Measurements from ENCODE around the gene SLC6A3. TPM values are rescaled to one million over a fixed set of nuclear protein-coding genes. Genes with fewer than 3 reads are reported as not detected.
"Not testable (repeated sequence)": the region's sequence is repeated elsewhere in the genome, so short reads cannot be mapped to it uniquely, and the experiment has no call there.

Gene SLC6A3
- total and polyA plus RNA-seq, 9 donors, result 0.05 to 0.62 (median 0.40) TPM

DNA sequence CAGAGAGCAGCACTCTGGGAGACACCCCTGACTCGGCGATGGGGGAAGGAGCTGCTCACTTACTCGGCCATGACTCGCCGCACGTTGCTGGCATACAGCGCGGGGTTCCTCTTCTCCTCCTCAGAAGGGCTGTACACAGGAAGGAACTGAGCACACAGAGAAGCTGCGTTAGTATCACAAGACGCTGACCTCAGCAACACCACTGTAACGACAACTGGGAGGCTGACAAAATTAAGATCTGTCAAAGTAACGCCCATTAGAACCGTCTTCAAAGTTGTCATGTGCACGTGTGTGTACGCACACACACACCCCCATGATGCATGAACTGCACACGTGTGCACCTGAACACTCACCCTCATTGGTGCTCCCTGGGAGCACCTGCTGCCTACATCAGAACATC, 32.1 kb upstream of the SLC6A3 start:
- Histone ChIP-seq H3K27me3 (no peaks in the 10 kb centered on the region), H3K27ac (no peak overlapping the region), H3K4me1 (ENCODE audit: insufficient read depth) (no peaks in the 10 kb centered on the region), H3K4me3 (no peak overlapping the region), H3K36me3 (no peaks in the 10 kb centered on the region), H3K9me3 (no peaks in the 10 kb centered on the region)
- 81 to 90% (median 89%) methylated on average over 16 of the region's 16 CpGs for WGBS, 3 donors
- intact Hi-C loops (cut with DNase I), result no loop called here
- peak in 1 of 5 donors; percentile 31 for DNase-seq
- no peak for TF ChIP-seq EP300 (IDR thresholded peaks at IDR 0.05)
- TF ChIP-seq, protein P1, sequence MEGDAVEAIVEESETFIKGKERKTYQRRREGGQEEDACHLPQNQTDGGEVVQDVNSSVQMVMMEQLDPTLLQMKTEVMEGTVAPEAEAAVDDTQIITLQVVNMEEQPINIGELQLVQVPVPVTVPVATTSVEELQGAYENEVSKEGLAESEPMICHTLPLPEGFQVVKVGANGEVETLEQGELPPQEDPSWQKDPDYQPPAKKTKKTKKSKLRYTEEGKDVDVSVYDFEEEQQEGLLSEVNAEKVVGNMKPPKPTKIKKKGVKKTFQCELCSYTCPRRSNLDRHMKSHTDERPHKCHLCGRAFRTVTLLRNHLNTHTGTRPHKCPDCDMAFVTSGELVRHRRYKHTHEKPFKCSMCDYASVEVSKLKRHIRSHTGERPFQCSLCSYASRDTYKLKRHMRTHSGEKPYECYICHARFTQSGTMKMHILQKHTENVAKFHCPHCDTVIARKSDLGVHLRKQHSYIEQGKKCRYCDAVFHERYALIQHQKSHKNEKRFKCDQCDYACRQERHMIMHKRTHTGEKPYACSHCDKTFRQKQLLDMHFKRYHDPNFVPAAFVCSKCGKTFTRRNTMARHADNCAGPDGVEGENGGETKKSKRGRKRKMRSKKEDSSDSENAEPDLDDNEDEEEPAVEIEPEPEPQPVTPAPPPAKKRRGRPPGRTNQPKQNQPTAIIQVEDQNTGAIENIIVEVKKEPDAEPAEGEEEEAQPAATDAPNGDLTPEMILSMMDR (IDR thresholded peaks at IDR 0.05), result no peak
- TF ChIP-seq POLR2A (IDR thresholded peaks at IDR 0.05), result no peak

DNA sequence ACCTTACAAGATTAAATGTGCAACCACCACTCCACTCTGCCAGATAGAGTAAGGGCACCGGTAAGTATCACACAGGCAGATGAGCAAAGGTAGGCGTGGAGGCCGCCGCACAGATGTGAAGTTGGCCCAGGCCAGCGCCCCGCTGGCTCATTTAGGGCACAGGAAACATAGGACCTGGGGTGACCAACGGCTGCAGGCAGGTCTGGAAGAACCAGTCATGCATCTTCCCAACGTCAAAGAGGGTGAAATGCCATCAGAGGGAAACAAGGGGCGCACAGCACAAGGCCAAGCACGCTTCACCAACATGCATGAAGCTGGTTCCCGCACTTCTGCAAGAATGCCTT, 31.7 kb upstream of the SLC6A3 start:
- DNase-seq, result peak in 1 of 5 donors; percentile 19
- Histone ChIP-seq H3K27me3 (no peaks in the 10 kb centered on the region), H3K27ac (no peak overlapping the region), H3K4me1 (ENCODE audit: insufficient read depth) (no peaks in the 10 kb centered on the region), H3K4me3 (no peak overlapping the region), H3K36me3 (no peaks in the 10 kb centered on the region), H3K9me3 (no peaks in the 10 kb centered on the region)
- intact Hi-C loops (cut with DNase I), result no loop called here
- TF ChIP-seq POLR2A (IDR thresholded peaks at IDR 0.05) (no peak), EP300 (IDR thresholded peaks at IDR 0.05) (no peak)
- TF ChIP-seq, protein P1 (IDR thresholded peaks at IDR 0.05), result no peak
- 92 to 94% (median 93%) methylated on average over 11 of the region's 11 CpGs for WGBS, 3 donors

DNA sequence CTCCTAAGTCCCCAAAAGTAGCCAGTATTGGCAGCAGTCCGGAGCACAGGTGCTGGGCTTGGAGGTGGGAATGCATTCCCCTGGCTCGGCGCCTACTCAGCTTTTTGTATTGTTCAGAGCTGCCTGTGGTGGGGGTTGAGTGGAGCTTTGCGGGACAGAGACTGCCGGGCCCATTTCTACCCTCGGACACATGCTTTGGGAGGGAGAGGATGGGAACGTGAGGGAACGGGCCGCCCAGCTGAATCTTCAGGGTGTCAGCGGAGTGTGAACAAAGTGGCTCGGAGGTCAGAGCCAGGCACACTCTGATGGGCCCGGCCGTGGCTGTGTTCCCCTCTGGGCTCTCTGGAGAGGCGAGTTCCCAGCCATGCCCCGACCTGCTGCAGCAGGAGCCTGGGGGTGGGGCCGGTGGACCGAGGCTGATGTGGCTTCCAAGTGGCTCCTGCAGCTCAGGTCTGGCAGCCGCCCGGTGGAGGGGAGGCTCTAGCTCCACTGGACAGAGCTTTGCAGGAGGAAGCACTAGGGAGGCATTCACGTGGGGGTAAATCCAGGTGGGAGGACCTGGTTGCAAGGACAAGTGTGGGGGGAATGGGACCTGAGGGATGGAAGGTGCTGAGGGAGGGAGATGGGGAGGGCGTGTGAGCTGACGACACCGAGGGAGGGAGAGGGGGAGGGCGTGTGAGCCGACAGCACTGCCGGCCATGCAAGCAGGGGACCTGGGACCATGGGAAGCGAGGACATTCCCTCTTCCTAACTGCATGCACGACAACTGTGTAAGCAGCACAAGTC, 31.1 kb upstream of the SLC6A3 start:
- WGBS, 3 donors, result 84 to 88% (median 87%) methylated on average over 28 of the region's 28 CpGs
- Histone ChIP-seq H3K4me3 (no peak overlapping the region), H3K9me3 (no peaks in the 10 kb centered on the region), H3K4me1 (ENCODE audit: insufficient read depth) (no peaks in the 10 kb centered on the region), H3K36me3 (no peaks in the 10 kb centered on the region), H3K27me3 (no peaks in the 10 kb centered on the region), H3K27ac (no peak overlapping the region)
- intact Hi-C loops (cut with DNase I), result no loop called here
- TF ChIP-seq, protein P1 (IDR thresholded peaks at IDR 0.05), result no peak
- TF ChIP-seq EP300 (IDR thresholded peaks at IDR 0.05) (no peak), POLR2A (IDR thresholded peaks at IDR 0.05) (no peak)
- peak in 2 of 5 donors; percentile 18 to 31 for DNase-seq

GRCh38 chr5:1475544-1475900, 30.3 kb upstream of the SLC6A3 start:
- H3K9me3 ChIP-seq; H3K27me3 ChIP-seq; H3K4me3 ChIP-seq; H3K27ac ChIP-seq; intact Hi-C loops (cut with DNase I); H3K4me1 ChIP-seq (ENCODE audit: insufficient read depth); DNase-seq; H3K36me3 ChIP-seq: not testable (repeated sequence)
- WGBS, 3 donors, result 84 to 87% (median 86%) methylated on average over 17 of the region's 17 CpGs

- no peak for TF ChIP-seq EP300 (IDR thresholded peaks at IDR 0.05)
- TF ChIP-seq, protein P1 (IDR thresholded peaks at IDR 0.05), result no peak
- TF ChIP-seq POLR2A (IDR thresholded peaks at IDR 0.05), result no peak
- no peak for DNase-seq
Measured at GRCh38 chr5:1474866-1475543, 29.8 kb upstream of the SLC6A3 start.

More at GRCh38 chr5:1474866-1475543, 29.8 kb upstream of the SLC6A3 start:
- H3K27ac ChIP-seq, result no peak overlapping the region
- no peak overlapping the region for H3K4me3 ChIP-seq
- H3K36me3 ChIP-seq, result no peaks in the 10 kb centered on the region
- WGBS, 3 donors, result 90 to 94% (median 93%) methylated on average over 24 of the region's 24 CpGs
- no peaks in the 10 kb centered on the region for H3K27me3 ChIP-seq
- intact Hi-C loops (cut with DNase I), result no loop called here
- H3K4me1 ChIP-seq (ENCODE audit: insufficient read depth), result no peaks in the 10 kb centered on the region
- no peaks in the 10 kb centered on the region for H3K9me3 ChIP-seq

Measured in ovary (tissue), 9 donors.